22Rv1 (cell line): ENCODE results near the gene CDC25B.

Source experiments
- ZFX ChIP-seq: fragments of 450-650 bp; IDR thresholded peaks from 2 replicates; pipeline ENCODE4 v1.6.1; 2017; ENCODE audit warnings: antibody characterized with exemption, borderline replicate concordance
- TF ChIP-seq, protein P1 (sequence below): fragments of 450-650 bp; IDR thresholded peaks from 2 replicates; pipeline ENCODE4 v1.5.1; 2017; ENCODE audit warnings: mild to moderate bottlenecking

DNA sequence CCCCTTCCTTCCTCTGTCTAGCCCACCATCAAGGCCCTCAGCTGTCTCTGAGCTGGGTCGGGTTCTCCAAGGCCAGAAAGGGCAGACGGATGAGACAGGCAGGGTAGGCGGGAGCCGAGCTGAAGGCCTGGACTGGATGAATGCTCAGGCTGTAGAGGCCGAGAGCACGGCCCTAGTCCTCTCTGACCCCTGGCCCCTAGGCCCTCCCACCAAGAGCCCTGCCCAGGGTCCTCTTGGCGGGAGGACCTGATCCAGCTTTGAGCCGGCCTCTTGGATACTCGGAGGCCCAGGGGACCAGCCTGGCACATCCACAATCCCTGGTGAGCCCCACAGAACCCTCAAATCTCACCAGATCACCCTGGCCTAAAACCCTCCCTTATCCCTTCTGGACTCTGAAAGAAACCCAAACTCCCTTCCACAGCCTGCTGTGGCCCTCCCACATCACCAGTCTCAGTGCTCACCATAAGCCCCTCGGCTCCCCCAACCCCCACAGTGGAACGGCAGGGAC, 36.7 kb upstream of the CDC25B start:
- TF ChIP-seq, protein P1, sequence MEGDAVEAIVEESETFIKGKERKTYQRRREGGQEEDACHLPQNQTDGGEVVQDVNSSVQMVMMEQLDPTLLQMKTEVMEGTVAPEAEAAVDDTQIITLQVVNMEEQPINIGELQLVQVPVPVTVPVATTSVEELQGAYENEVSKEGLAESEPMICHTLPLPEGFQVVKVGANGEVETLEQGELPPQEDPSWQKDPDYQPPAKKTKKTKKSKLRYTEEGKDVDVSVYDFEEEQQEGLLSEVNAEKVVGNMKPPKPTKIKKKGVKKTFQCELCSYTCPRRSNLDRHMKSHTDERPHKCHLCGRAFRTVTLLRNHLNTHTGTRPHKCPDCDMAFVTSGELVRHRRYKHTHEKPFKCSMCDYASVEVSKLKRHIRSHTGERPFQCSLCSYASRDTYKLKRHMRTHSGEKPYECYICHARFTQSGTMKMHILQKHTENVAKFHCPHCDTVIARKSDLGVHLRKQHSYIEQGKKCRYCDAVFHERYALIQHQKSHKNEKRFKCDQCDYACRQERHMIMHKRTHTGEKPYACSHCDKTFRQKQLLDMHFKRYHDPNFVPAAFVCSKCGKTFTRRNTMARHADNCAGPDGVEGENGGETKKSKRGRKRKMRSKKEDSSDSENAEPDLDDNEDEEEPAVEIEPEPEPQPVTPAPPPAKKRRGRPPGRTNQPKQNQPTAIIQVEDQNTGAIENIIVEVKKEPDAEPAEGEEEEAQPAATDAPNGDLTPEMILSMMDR = no peak
- TF ChIP-seq ZFX = no peak
